ENCODE measurements around the gene PHLDB1.

Gene PHLDB1

DNA sequence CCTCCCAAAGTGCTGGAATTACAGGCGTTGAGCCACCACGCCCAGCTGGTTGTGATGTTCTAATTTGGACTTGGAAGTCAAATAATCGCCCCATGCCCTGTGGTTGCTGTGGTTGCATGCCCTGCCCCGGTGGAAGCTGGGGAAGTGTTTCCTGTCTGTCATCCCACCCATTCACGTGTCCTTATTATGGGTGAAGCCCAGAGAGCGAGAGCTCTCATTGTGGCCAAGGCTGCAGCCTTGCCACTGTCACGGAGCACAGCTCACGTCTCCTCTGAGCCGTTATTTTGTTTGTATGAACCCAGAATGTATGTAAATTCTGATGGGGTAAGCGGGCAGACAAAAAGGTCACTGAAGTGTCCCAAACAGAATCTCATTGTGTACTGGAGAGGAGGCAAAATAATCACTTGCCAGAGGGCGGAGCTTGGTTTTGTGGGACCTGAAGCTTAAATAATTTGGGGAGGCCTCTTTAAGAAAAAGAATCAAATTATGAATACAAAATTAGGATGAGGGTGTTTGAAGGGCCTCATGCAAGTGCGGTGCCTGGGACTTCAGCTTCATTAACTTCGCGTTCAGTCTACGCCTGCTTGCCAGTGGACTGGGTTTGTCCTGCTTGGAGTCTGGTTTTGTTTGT lies 97.8 kb downstream of the PHLDB1 start:
- Histone ChIP-seq H3K9me3 (ENCODE audit: control insufficient read depth, insufficient read depth, low read length) (no peaks in the 10 kb centered on the region), H3K36me3 (ENCODE audit: control insufficient read depth, low read length) (no peaks in the 10 kb centered on the region), H3K4me2 (ENCODE audit: low read length) (peak overlapping the region; percentile 39; the same call in 1 of the 2 replicates), H3K27ac (ENCODE audit: low read depth, low read length) (no peak overlapping the region), H3K4me1 (ENCODE audit: control insufficient read depth, low read length) (peaks cover 21% of the 10 kb centered on the region), H3K27me3 (ENCODE audit: control insufficient read depth, low read length) (peaks cover 3% of the 10 kb centered on the region; the same call in 1 of the 2 replicates), H3F3A (ENCODE audit: control insufficient read depth, insufficient read depth) (no peaks in the 10 kb centered on the region), H3K4me3 (ENCODE audit: low read length) (no peak overlapping the region), H3K9me2 (replicated peaks; ENCODE audit: control insufficient read depth, low read length) (no peaks in the 10 kb centered on the region), H4K20me1 (ENCODE audit: control insufficient read depth, insufficient read depth, low read depth, low read length) (no peaks in the 10 kb centered on the region), H3K79me2 (ENCODE audit: control insufficient read depth, low read length) (no peaks in the 10 kb centered on the region)
- TF ChIP-seq, protein P1, sequence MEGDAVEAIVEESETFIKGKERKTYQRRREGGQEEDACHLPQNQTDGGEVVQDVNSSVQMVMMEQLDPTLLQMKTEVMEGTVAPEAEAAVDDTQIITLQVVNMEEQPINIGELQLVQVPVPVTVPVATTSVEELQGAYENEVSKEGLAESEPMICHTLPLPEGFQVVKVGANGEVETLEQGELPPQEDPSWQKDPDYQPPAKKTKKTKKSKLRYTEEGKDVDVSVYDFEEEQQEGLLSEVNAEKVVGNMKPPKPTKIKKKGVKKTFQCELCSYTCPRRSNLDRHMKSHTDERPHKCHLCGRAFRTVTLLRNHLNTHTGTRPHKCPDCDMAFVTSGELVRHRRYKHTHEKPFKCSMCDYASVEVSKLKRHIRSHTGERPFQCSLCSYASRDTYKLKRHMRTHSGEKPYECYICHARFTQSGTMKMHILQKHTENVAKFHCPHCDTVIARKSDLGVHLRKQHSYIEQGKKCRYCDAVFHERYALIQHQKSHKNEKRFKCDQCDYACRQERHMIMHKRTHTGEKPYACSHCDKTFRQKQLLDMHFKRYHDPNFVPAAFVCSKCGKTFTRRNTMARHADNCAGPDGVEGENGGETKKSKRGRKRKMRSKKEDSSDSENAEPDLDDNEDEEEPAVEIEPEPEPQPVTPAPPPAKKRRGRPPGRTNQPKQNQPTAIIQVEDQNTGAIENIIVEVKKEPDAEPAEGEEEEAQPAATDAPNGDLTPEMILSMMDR (IDR thresholded peaks at IDR 0.05; ENCODE audit: low read depth, low read length, poor library complexity, severe bottlenecking) = no peak
- no peak for TF ChIP-seq EZH2phosphoT487 (IDR thresholded peaks at IDR 0.05; ENCODE audit: borderline replicate concordance, low read length)

DNA sequence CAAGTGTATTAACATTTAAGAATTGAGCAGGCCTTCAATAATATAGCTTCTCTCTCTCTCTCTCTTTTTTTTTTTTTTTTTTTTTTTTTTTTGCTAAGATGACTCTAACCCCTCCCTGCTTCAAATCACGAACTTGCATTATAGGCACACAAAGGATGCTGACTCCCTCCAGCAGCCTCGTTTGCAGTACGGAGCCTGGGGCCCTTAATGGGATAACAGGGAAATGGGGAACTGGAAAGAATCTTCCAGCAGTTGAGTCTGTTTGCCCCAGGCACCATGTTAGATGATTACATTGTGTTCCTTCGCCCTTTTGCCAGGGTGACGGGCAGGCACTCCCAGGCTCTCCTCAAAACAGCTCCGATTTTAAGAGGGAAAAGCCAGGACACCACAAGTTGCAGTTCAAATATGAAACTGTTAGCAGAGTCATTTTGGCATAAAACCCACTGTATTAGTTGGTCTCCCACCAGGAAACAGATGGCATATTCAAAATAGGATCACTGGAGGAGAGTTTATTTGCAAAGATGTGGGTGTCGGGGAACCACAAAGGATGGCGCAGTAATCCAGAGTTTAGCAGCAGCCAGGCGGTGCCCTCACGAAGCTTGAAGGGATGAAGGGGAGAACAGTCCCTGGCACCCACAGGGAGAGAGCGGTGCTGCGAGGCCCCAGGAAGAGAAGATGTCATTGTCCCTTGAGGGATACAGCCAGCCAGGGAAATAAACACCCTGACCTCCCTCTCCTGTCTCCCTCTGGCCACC lies 98.6 kb downstream of the PHLDB1 start:
- no peaks in the 10 kb centered on the region for H3K9me3 ChIP-seq (ENCODE audit: control insufficient read depth, insufficient read depth, low read length)
- peaks cover 5% of the 10 kb centered on the region for H3K27me3 ChIP-seq (ENCODE audit: control insufficient read depth, low read length)
- no peaks in the 10 kb centered on the region for H3K79me2 ChIP-seq (ENCODE audit: control insufficient read depth, low read length)
- H3K4me2 ChIP-seq (ENCODE audit: low read length) = 0 out of 2 replicates have a peak overlapping the region, but pooled peaks have one; percentile 39
- H3K4me1 ChIP-seq (ENCODE audit: control insufficient read depth, low read length) = peaks cover 19% of the 10 kb centered on the region
- no peaks in the 10 kb centered on the region for H3K9me2 ChIP-seq (replicated peaks; ENCODE audit: control insufficient read depth, low read length)
- no peak overlapping the region for H3K27ac ChIP-seq (ENCODE audit: low read depth, low read length)
- TF ChIP-seq, protein P1 (IDR thresholded peaks at IDR 0.05; ENCODE audit: low read depth, low read length, poor library complexity, severe bottlenecking) = no peak
- TF ChIP-seq EZH2phosphoT487 (IDR thresholded peaks at IDR 0.05; ENCODE audit: borderline replicate concordance, low read length) = no peak
- H3K36me3 ChIP-seq (ENCODE audit: control insufficient read depth, low read length) = no peaks in the 10 kb centered on the region
- H3F3A ChIP-seq (ENCODE audit: control insufficient read depth, insufficient read depth) = no peaks in the 10 kb centered on the region
- no peak overlapping the region for H3K4me3 ChIP-seq (ENCODE audit: low read length)
- no peaks in the 10 kb centered on the region for H4K20me1 ChIP-seq (ENCODE audit: control insufficient read depth, insufficient read depth, low read depth, low read length)

DNA sequence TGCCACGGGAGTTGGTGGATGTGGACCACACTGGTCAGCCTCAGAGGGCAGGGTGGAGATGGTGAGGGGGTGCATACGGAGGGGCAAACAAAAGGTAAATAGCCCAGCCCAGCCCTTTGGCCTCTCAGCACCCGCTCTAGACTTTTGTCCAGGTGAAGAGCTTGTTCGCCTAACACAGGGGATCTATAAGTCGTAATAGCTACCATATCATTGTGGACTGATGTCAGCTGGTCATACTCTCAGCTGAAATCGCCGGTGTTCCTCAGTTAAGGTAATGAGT lies 99.1 kb downstream of the PHLDB1 start:
- TF ChIP-seq, protein P1 (IDR thresholded peaks at IDR 0.05; ENCODE audit: low read depth, low read length, poor library complexity, severe bottlenecking) = no peak
- no peak for TF ChIP-seq EZH2phosphoT487 (IDR thresholded peaks at IDR 0.05; ENCODE audit: borderline replicate concordance, low read length)

More for the DNA sequence above, 99.1 kb downstream of the PHLDB1 start:
- Histone ChIP-seq H3K27me3 (ENCODE audit: control insufficient read depth, low read length) (peaks cover 9% of the 10 kb centered on the region), H3K4me3 (ENCODE audit: low read length) (no peak overlapping the region), H4K20me1 (ENCODE audit: control insufficient read depth, insufficient read depth, low read depth, low read length) (no peaks in the 10 kb centered on the region), H3K79me2 (ENCODE audit: control insufficient read depth, low read length) (no peaks in the 10 kb centered on the region), H3K4me2 (ENCODE audit: low read length) (no peak overlapping the region), H3K27ac (ENCODE audit: low read depth, low read length) (no peak overlapping the region), H3K36me3 (ENCODE audit: control insufficient read depth, low read length) (no peaks in the 10 kb centered on the region), H3K9me3 (ENCODE audit: control insufficient read depth, insufficient read depth, low read length) (no peaks in the 10 kb centered on the region), H3K4me1 (ENCODE audit: control insufficient read depth, low read length) (peaks cover 19% of the 10 kb centered on the region), H3F3A (ENCODE audit: control insufficient read depth, insufficient read depth) (no peaks in the 10 kb centered on the region), H3K9me2 (replicated peaks; ENCODE audit: control insufficient read depth, low read length) (no peaks in the 10 kb centered on the region)
